GM23338 (cell line): ENCODE measurements around the gene CLEC2B.

Source experiments
- CREB1 ChIP-seq: fragments of 250-450 bp; sonication (Bioruptor Pico); IDR thresholded peaks from 2 replicates; pipeline ENCODE4 v1.5.0; 2020; ENCODE audit warnings: low read depth, mild to moderate bottlenecking, moderate library complexity
- CTCF ChIP-seq, 2 experiments: fragments of 200-600 bp in 1 of 2; sonication (generic) in 1 of 2; conservative IDR thresholded peaks; 2 replicates each; pipeline versions ENCODE4 v1.5.1 to v1.6.1; 2016 to 2017; ENCODE audit warnings: antibody characterized with exemption in 2 of 2, low read depth in 2 of 2, mild to moderate bottlenecking in 2 of 2, moderate library complexity in 1 of 2
- EZH2 ChIP-seq: fragments of 200-600 bp; sonication (generic); IDR thresholded peaks from one replicate; pipeline ENCODE4 v1.8.0; 2017; ENCODE audit warnings: antibody characterized with exemption, mild to moderate bottlenecking, low read depth; ENCODE audit not compliant: unreplicated experiment
- NANOG ChIP-seq: IDR thresholded peaks from 2 replicates; pipeline ENCODE4 v1.6.1; 2016; ENCODE audit warnings: antibody characterized with exemption, borderline replicate concordance
- POLR2AphosphoS5 ChIP-seq: IDR thresholded peaks from 2 replicates; pipeline ENCODE4 v1.6.1; 2016; ENCODE audit warnings: antibody characterized with exemption, low read depth
- ZNF331 ChIP-seq: fragments of 250-450 bp; sonication (Bioruptor Pico); IDR thresholded peaks from 2 replicates; pipeline ENCODE4 v1.5.0; 2020; ENCODE audit warnings: low read depth, mild to moderate bottlenecking, moderate library complexity
- TF ChIP-seq, protein P1 (sequence below): IDR thresholded peaks from 2 replicates; pipeline ENCODE4 v1.6.1; 2016; ENCODE audit warnings: antibody characterized with exemption

DNA sequence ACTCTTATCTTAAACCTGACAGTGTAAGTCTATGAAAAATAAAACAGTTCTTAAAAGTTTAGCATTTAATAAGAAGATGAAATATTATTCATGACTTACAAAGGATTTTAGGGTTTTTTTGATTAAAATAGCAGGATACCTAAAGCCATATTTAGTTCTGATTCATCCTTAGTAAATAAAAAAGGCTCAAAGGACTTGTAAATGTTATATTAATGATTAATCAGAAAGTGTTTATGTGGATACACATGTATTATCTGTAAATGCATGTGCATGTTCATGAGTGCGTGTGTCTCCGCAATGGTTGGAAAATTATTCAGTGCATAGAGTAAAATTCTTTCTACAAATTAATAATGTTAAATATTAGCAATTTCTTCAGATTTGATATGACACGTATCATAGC is 37.4 kb downstream of the CLEC2B start:
- no peak for TF ChIP-seq CTCF (conservative IDR thresholded peaks at IDR 0.05; ENCODE audit: low read depth in 2 of 2)
- no peak for TF ChIP-seq NANOG
- no peak for TF ChIP-seq POLR2AphosphoS5
- TF ChIP-seq EZH2 = no peak
- TF ChIP-seq, protein P1, sequence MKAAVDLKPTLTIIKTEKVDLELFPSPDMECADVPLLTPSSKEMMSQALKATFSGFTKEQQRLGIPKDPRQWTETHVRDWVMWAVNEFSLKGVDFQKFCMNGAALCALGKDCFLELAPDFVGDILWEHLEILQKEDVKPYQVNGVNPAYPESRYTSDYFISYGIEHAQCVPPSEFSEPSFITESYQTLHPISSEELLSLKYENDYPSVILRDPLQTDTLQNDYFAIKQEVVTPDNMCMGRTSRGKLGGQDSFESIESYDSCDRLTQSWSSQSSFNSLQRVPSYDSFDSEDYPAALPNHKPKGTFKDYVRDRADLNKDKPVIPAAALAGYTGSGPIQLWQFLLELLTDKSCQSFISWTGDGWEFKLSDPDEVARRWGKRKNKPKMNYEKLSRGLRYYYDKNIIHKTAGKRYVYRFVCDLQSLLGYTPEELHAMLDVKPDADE = no peak
- TF ChIP-seq CREB1 = no peak
- TF ChIP-seq ZNF331 (CRISPR knock-in tag) = no peak
